ENCODE results near the gene CHAF1B.

The CHAF1B gene

GRCh38 chr21:36349315-36349714, 35.9 kb upstream of the CHAF1B start:
- H3K27ac ChIP-seq, result no peak overlapping the region
- no peak for TF ChIP-seq CTCF (IDR thresholded peaks at IDR 0.05)
- no peak for TF ChIP-seq ZFX (IDR thresholded peaks at IDR 0.05; ENCODE audit: borderline replicate concordance)

- no peak overlapping the region for H3K27ac ChIP-seq
- no peak for TF ChIP-seq CTCF (IDR thresholded peaks at IDR 0.05)
- TF ChIP-seq ZFX (IDR thresholded peaks at IDR 0.05; ENCODE audit: borderline replicate concordance), result no peak
Observed at GRCh38 chr21:36350282-36350910, 34.8 kb upstream of the CHAF1B start.

GRCh38 chr21:36354918-36355680, 30.1 kb upstream of the CHAF1B start:
- H3K27ac ChIP-seq, result no peak overlapping the region
- TF ChIP-seq CTCF (IDR thresholded peaks at IDR 0.05), result no peak
- no peak for TF ChIP-seq ZFX (IDR thresholded peaks at IDR 0.05; ENCODE audit: borderline replicate concordance)

- no peak overlapping the region for H3K27ac ChIP-seq
- no peak for TF ChIP-seq CTCF (IDR thresholded peaks at IDR 0.05)
- TF ChIP-seq ZFX (IDR thresholded peaks at IDR 0.05; ENCODE audit: borderline replicate concordance), result no peak
Observed at GRCh38 chr21:36355868-36356267, 29.3 kb upstream of the CHAF1B start.

- H3K27ac ChIP-seq, result no peak overlapping the region
- TF ChIP-seq CTCF (IDR thresholded peaks at IDR 0.05), result no peak
- no peak for TF ChIP-seq ZFX (IDR thresholded peaks at IDR 0.05; ENCODE audit: borderline replicate concordance)
Observed at GRCh38 chr21:36359185-36359584, 26.0 kb upstream of the CHAF1B start.

GRCh38 chr21:36369064-36369685, 16.0 kb upstream of the CHAF1B start:
- H3K27ac ChIP-seq, result no peak overlapping the region
- TF ChIP-seq ZFX (IDR thresholded peaks at IDR 0.05; ENCODE audit: borderline replicate concordance) (no peak), CTCF (IDR thresholded peaks at IDR 0.05) (no peak)

- TF ChIP-seq ZFX (IDR thresholded peaks at IDR 0.05; ENCODE audit: borderline replicate concordance), result no peak
- no peak for TF ChIP-seq CTCF (IDR thresholded peaks at IDR 0.05)
- no peak overlapping the region for H3K27ac ChIP-seq
Observed at GRCh38 chr21:36375994-36376393, 9.2 kb upstream of the CHAF1B start.

All from 22Rv1 (cell line).